HEK293T (cell line): ENCODE results near the gene TMEM130.

Source experiments
- ARNT ChIP-seq: fragments of 450-650 bp; IDR thresholded peaks from 2 replicates; pipeline ENCODE4 v1.6.1; 2017; ENCODE audit warnings: mild to moderate bottlenecking
- SP1 ChIP-seq: fragments of 450-650 bp; IDR thresholded peaks from 2 replicates; pipeline ENCODE4 v1.6.1; 2017
- SUZ12 ChIP-seq: fragments of 450-650 bp; IDR thresholded peaks from 2 replicates; pipeline ENCODE4 v1.6.1; 2016; ENCODE audit warnings: mild to moderate bottlenecking
- TARDBP ChIP-seq: fragments of 450-650 bp; IDR thresholded peaks from 2 replicates; pipeline ENCODE4 v1.6.1; 2016
- ZNF384 ChIP-seq: fragments of 450-650 bp; IDR thresholded peaks from 2 replicates; pipeline ENCODE4 v1.6.1; 2016

- TF ChIP-seq SUZ12 (no peak), TARDBP (no peak), SP1 (no peak), ARNT (no peak), ZNF384 (no peak)
These were observed 31.0 kb upstream of the TMEM130 start for GRCh38 chr7:98900815-98901214.
